BE2C (cell line): Measurements from ENCODE around the gene CYCS.
"Not testable (repeated sequence)": the region's sequence is repeated elsewhere in the genome, so short reads cannot be mapped to it uniquely, and the experiment has no call there.

Source experiments
- DNase-seq: peaks from one replicate; pipeline ENCODE4 v3.0.0-alpha.2; 2020
- H3K27me3 ChIP-seq: fragments of 250-450 bp; sonication (Bioruptor Pico); 2 replicates; pipeline ENCODE4 v1.5.1; 2020; ENCODE audit warnings: mild to moderate bottlenecking
- H3K36me3 ChIP-seq: fragments of 250-450 bp; sonication (Bioruptor Pico); 2 replicates; pipeline ENCODE4 v1.5.1; 2020; ENCODE audit warnings: mild to moderate bottlenecking
- H3K4me1 ChIP-seq: fragments of 250-450 bp; sonication (Bioruptor Pico); 2 replicates; pipeline ENCODE4 v1.5.1; 2020
- H3K4me3 ChIP-seq: 2 replicates; pipeline ENCODE4 v1.5.1; 2011; ENCODE audit warnings: low read depth, low read length
- H3K9me3 ChIP-seq: fragments of 250-450 bp; sonication (Bioruptor Pico); 2 replicates; pipeline ENCODE4 v1.5.1; 2020
- TF ChIP-seq, protein P1 (sequence below): IDR thresholded peaks from 2 replicates; pipeline ENCODE4 v1.5.1; 2012; ENCODE audit warnings: mild to moderate bottlenecking, low read depth, low read length

Gene CYCS

DNA sequence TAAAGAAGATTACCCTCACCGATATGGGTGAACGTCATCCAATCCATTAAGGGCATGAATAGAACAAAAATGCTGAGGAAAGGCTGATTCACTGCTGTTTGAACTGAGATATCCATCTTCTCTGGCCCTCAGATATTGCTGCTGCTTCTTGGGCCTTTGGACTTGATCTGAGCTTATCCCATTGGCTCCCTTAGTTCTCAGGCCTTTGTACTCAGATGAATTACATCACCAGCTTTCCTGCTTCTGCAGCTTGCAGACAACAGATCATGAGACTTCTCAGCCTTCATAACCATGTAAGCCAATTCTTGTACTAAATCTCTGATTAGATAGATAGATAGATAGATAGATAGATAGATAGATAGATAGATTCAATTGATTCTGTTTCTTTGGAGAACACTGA is 40.2 kb downstream of the CYCS start:
- TF ChIP-seq, protein P1, sequence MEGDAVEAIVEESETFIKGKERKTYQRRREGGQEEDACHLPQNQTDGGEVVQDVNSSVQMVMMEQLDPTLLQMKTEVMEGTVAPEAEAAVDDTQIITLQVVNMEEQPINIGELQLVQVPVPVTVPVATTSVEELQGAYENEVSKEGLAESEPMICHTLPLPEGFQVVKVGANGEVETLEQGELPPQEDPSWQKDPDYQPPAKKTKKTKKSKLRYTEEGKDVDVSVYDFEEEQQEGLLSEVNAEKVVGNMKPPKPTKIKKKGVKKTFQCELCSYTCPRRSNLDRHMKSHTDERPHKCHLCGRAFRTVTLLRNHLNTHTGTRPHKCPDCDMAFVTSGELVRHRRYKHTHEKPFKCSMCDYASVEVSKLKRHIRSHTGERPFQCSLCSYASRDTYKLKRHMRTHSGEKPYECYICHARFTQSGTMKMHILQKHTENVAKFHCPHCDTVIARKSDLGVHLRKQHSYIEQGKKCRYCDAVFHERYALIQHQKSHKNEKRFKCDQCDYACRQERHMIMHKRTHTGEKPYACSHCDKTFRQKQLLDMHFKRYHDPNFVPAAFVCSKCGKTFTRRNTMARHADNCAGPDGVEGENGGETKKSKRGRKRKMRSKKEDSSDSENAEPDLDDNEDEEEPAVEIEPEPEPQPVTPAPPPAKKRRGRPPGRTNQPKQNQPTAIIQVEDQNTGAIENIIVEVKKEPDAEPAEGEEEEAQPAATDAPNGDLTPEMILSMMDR: no peak
- DNase-seq: no peak
- Histone ChIP-seq H3K36me3 (no peaks in the 10 kb centered on the region), H3K9me3 (no peaks in the 10 kb centered on the region), H3K27me3 (no peaks in the 10 kb centered on the region), H3K4me1 (no peaks in the 10 kb centered on the region), H3K4me3 (no peak overlapping the region)

DNA sequence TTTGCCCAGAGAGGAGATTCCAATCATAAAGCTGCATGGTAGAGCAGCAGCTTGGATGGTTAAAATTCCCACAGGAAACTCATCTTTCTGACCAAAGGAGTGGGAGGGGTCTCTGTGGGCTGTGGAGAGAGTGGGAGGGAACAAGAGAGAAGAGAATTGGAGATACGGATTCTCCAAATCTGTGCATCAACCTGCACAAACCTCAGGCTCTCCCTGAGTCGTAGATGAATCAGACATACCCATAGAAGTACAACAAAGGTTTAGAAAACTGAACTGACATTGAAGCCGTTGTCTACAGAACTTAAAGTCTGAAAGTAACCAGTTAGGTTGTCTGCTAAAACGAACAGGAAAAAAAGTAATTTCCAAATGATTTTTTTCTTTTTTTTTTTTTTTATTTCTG is 41.9 kb downstream of the CYCS start:
- H3K36me3 ChIP-seq: no peaks in the 10 kb centered on the region
- H3K9me3 ChIP-seq: no peaks in the 10 kb centered on the region
- H3K4me3 ChIP-seq: no peak overlapping the region
- DNase-seq: no peak
- H3K4me1 ChIP-seq: no peaks in the 10 kb centered on the region
- TF ChIP-seq, protein P1: no peak
- no peaks in the 10 kb centered on the region for H3K27me3 ChIP-seq

DNA sequence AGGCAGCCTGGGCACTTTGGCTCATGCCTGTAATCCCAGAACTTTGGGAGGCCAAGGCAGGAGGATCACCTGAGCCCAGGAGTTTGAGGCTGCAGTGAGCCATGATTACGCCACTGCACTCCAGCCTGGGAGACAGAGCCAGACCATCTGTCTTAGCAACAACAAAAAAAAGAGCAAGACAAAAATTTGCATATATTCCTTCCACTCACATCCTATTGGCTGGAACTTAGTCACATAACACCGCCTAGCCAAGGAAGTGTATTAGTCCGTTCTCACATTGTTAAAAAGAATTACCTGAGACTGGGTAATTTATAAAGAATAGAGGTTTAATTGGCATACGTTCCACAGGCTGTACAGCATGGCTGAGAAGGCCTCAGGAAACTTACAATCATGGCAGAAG is 43.0 kb downstream of the CYCS start:
- not testable (repeated sequence) for H3K9me3 ChIP-seq, H3K36me3 ChIP-seq, H3K4me1 ChIP-seq, H3K27me3 ChIP-seq, DNase-seq, H3K4me3 ChIP-seq

DNA sequence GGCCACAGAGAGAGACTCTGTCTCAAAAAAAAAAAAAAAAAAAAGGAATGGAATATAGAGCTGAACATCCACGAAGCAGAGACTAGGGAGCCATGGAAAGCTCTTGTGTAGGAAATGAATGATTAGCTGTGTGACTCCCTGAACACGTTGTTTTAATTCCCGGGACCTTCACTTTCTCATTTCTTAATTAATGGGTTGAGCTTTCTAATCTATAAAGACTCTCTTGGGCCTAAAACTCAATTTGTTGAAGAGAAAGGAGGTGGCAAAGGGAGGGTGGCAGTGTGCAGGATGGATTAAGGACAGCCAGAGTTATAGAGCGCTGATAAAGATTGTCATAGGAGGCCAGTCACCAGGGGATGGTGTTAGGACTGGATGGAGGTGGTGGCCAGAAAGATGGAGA is 48.0 kb downstream of the CYCS start:
- no peaks in the 10 kb centered on the region for H3K9me3 ChIP-seq
- no peaks in the 10 kb centered on the region for H3K27me3 ChIP-seq
- TF ChIP-seq, protein P1: no peak
- no peaks in the 10 kb centered on the region for H3K4me1 ChIP-seq
- DNase-seq: no peak
- no peaks in the 10 kb centered on the region for H3K36me3 ChIP-seq
- no peak overlapping the region for H3K4me3 ChIP-seq

DNA sequence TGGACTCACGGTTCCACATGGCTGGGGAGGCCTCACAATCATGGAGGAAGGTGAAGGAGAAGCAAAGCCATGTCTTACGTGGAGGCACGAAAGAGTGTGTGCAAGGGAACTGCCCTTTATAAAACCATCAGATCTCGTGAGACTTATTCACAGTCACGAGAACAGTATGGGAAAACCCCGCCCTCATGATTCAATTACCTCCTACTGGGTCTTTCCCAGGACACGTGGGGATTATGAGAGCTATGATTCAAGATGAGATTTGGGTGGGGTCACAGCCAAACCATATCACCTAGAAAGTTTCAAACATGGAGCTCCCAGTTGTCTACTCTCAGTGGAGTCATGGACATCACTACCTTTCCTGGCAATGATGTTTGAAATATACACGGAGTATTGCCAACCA is 49.6 kb downstream of the CYCS start:
- H3K9me3 ChIP-seq: no peaks in the 10 kb centered on the region
- TF ChIP-seq, protein P1: no peak
- no peaks in the 10 kb centered on the region for H3K36me3 ChIP-seq
- H3K4me3 ChIP-seq: no peak overlapping the region
- no peaks in the 10 kb centered on the region for H3K4me1 ChIP-seq
- H3K27me3 ChIP-seq: no peaks in the 10 kb centered on the region
- no peak for DNase-seq

DNA sequence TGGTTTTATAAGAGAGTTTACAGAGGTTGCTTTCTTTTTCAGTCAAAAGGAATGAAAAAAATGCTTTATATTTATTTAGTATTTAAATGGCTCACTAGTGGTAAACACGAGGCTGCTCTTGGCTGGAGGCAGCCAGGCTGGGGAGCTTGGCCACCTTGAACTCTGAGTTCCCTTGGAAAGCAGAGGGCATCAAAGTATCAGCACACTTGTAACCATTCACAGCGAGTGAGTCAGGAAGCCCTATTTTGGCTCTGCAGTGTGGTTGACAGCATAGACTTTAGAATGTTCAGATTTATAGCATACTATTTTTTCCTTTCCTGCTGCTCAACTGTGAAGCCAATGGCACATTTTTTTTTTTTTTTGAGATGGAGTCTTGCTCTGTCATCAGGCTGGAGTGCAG is 51.6 kb downstream of the CYCS start:
- DNase-seq: no peak
- no peaks in the 10 kb centered on the region for H3K4me1 ChIP-seq
- TF ChIP-seq, protein P1: no peak
- H3K36me3 ChIP-seq: no peaks in the 10 kb centered on the region
- H3K27me3 ChIP-seq: no peaks in the 10 kb centered on the region
- H3K9me3 ChIP-seq: no peaks in the 10 kb centered on the region
- H3K4me3 ChIP-seq: no peak overlapping the region
